Heart left ventricle (tissue), 16 donors: ENCODE data around the gene ERAS. TPM values are rescaled to one million over a fixed set of nuclear protein-coding genes. Genes with fewer than 3 reads are reported as not detected.

Experiments used
- ATAC-seq, 4 donors: fragments of 200-7000 bp; cut with Tn5 transposase; one replicate each; pipeline ENCODE4 v1.9.1; 2020 to 2022; ENCODE audit warnings: moderate library complexity in 4 of 4, mild to moderate bottlenecking in 3 of 4, moderate number of reproducible peaks in 1 of 4
- DNase-seq, 5 donors: peaks; one replicate each; pipeline ENCODE4 v3.0.0-alpha.2; 2020
- H3K27ac ChIP-seq, 12 donors: fragments of 200-600 bp; sonication (generic) in 4 of 12; one replicate each; pipeline versions ENCODE4 v1.5.0 to v1.8.0; 2016 to 2022; ENCODE audit warnings: mild to moderate bottlenecking in 2 of 12
- H3K27me3 ChIP-seq, 9 donors: fragments of 200-600 bp; sonication (generic) in 2 of 9; one replicate each; pipeline versions ENCODE4 v1.5.1 to v1.8.0; 2016 to 2022; ENCODE audit warnings: mild to moderate bottlenecking in 3 of 9
- H3K36me3 ChIP-seq, 9 donors: fragments of 200-600 bp; sonication (generic) in 2 of 9; one replicate each; pipeline versions ENCODE4 v1.5.0 to v1.8.0; 2018 to 2022; ENCODE audit warnings: mild to moderate bottlenecking in 2 of 9
- H3K4me1 ChIP-seq, 12 donors: fragments of 200-600 bp; sonication (generic) in 4 of 12; one replicate each; pipeline versions ENCODE4 v1.5.0 to v1.8.0; 2016 to 2022; ENCODE audit warnings: mild to moderate bottlenecking in 3 of 12
- H3K4me3 ChIP-seq, 12 donors: fragments of 200-600 bp; sonication (generic) in 4 of 12; one replicate each; pipeline versions ENCODE4 v1.5.0 to v1.8.0; 2017 to 2022; ENCODE audit warnings: mild to moderate bottlenecking in 9 of 12, moderate library complexity in 4 of 12
- H3K9me3 ChIP-seq, 12 donors: fragments of 200-600 bp; sonication (generic) in 4 of 12; one replicate each; pipeline versions ENCODE4 v1.5.0 to v1.8.0; 2016 to 2022; ENCODE audit warnings: mild to moderate bottlenecking in 1 of 12
- POLR2A ChIP-seq, 2 donors: fragments of 450-650 bp; IDR thresholded peaks; one replicate each; pipeline ENCODE4 v1.6.1; 2017; ENCODE audit warnings: antibody characterized with exemption in 2 of 2, mild to moderate bottlenecking in 2 of 2, moderate library complexity in 2 of 2
- WGBS, 4 donors: extraction: QIAGEN DNeasy Blood & Tissue Kit in 2 of 4; methylation state at CpG; one replicate each; pipeline versions ENCODE4 v1.1.5 to v1.1.7; 2013 to 2018; 5-methylcytosine and 5-hydroxymethylcytosine counted together
- intact Hi-C, 10 donors: fragments of 100-400 bp; cut with DNase I; formaldehyde crosslinking; loops; one replicate each; pipeline versions ENCODE4 v1.11.1 to v1.14.2; 2022
- polyA plus RNA-seq, 2 donors: library from polyadenylated mRNA; stranded (reverse); fragments of 200-250 nt; gene quantifications; one replicate each; pipeline ENCODE4 v1.2.3, GENCODE V29; 2013
- total RNA-seq, 9 donors: library from RNA; depleted of rRNA in 2 of 9; stranded (reverse); fragments of >200 nt in 2 of 9; fragmentation: NEBNext Ultra II Directional in 3 of 9; extraction: Animal tissue kit (Norgen Biotek cat#: 25700) in 3 of 9; gene quantifications; one replicate each; pipeline versions ENCODE4 v1.1.0 to v1.2.4, GENCODE V29; 2016 to 2023
- TF ChIP-seq, protein P1 (sequence below), 12 donors: fragments of 200-600 bp; sonication (generic) in 4 of 12; IDR thresholded peaks; one replicate each; pipeline versions ENCODE4 v1.5.0 to v1.8.0; 2018 to 2022; ENCODE audit warnings: antibody characterized with exemption in 12 of 12, mild to moderate bottlenecking in 5 of 12
- donor health status: ischemic (EF 13 %, LVEDD 7.1; RV severe dilation, severe dysfunction).
- donor health status: healthy with polysubstance abuse.
- donor health status: DM: no; HTN: yes; CAD: no.
- donor health status: DM: no; HTN: no; CAD: no.
- donor health status: ischemic (EF 25% LVEDD 6.9; RV normal size, moderate dysfunction).
- donor health status: ischemic (EF 25% LVEDD 5.7; RV mildly dilated, moderate dysfunction).
- donor health status: healthy.
- donor health status: DM: yes; HTN: yes; CAD: no.
- donor health status: ischemic (EF 35%, LVEDD 5.7; RV mildly dilated, moderate dysfunction).
- donor health status: nonischemic (EF 11% LVEDD 7.7; RV severe dilation, severe dysfunction).
- donor health status: DM: yes; HTN: yes; CAD: no.
- donor health status: PGD.
- donor health status: ischemic (EF 29% LVEDD 5.4; RV normal size, mild dysfunction).
- donor health status: nonischemic (EF 23%, LVEDD 6.1; RV moderate dilation, normal function).

Gene ERAS
- total and polyA plus RNA-seq, 11 donors, result not detected

GRCh38 chrX:48801280-48802088, 24.8 kb upstream of the ERAS start, which contains the start of gene HDAC6:
HDAC6 (plus strand) TSS chrX:48802067; CDS start chrX:48802693, 626 bp downstream.
- TF ChIP-seq, protein P1, sequence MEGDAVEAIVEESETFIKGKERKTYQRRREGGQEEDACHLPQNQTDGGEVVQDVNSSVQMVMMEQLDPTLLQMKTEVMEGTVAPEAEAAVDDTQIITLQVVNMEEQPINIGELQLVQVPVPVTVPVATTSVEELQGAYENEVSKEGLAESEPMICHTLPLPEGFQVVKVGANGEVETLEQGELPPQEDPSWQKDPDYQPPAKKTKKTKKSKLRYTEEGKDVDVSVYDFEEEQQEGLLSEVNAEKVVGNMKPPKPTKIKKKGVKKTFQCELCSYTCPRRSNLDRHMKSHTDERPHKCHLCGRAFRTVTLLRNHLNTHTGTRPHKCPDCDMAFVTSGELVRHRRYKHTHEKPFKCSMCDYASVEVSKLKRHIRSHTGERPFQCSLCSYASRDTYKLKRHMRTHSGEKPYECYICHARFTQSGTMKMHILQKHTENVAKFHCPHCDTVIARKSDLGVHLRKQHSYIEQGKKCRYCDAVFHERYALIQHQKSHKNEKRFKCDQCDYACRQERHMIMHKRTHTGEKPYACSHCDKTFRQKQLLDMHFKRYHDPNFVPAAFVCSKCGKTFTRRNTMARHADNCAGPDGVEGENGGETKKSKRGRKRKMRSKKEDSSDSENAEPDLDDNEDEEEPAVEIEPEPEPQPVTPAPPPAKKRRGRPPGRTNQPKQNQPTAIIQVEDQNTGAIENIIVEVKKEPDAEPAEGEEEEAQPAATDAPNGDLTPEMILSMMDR (IDR thresholded peaks at IDR 0.05), result no peak
- peak in 1 of 2 donors; percentile 48 for TF ChIP-seq POLR2A (IDR thresholded peaks at IDR 0.05)
- WGBS, 4 donors, result 0 to 61% (median 20%) methylated on average over 70 to 89 of the region's 89 CpGs
- DNase-seq (peak; percentile 96 to 98 (median 97)), ATAC-seq (peak; percentile 94 to 96 (median 96))
- H3K27ac ChIP-seq, result peak within 1 kb of the TSS; percentile 93 to 99 (median 96)
- H3K27me3 ChIP-seq, result no peaks in the 10 kb centered on the region
- no peaks in the 10 kb centered on the region for H3K9me3 ChIP-seq
- H3K4me3 ChIP-seq, result peak within 1 kb of the TSS; percentile 43 to 96 (median 67)
- H3K36me3 ChIP-seq, result peaks cover 0 to 26% (median 4%) of the 10 kb centered on the region in 9 donors
- intact Hi-C loops, result loop anchor here in 9 of 10 donors (1.0 to 10.0 kb wide), 13 partner anchors 64 to 264 kb away; partner anchors contain the start of genes SUV39H1 (in 5 of the 9), PQBP1 (in 3 of the 9), TIMM17B (in 3 of the 9) and PIM2 (in 1 of the 9)
- peaks cover 0 to 12% (median 3%) of the 10 kb centered on the region in 12 donors for H3K4me1 ChIP-seq

DNA sequence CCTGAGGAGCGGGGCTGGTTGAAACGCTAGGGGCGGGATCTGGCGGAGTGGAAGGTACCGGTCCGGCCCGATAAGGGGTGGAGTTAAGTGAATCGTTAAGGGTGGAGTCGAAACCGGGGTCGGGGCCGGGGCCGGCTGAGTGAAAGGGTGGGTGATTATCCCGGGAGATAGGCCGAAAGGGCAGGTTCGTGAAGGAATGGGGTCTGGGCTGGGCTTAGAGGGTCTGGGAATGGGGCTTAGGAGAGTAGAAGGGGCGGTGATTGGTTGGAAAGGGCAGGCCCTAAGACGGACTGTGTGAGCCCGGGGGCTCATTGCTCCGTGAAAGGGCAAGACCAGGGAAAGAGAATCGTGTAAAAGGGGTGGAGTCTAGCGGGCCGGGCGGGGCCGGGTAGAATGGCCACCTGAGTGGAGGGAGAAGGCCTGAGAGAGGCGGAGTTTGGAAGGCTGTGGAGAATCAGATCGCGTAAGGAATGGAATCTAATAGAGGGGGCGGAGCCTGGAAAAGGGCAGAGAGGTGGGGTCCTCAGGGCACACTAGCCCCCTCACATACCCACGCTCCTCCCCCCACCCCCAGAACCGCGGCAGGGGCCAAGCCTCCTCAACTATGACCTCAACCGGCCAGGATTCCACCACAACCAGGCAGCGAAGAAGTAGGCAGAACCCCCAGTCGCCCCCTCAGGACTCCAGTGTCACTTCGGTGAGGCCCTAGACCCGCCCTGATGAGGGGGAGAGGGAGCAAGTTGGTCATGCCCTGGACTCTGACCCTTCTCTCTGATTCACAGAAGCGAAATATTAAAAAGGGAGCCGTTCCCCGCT, 24.0 kb upstream of the ERAS start:
- H3K9me3 ChIP-seq, result no peaks in the 10 kb centered on the region
- TF ChIP-seq, protein P1 (IDR thresholded peaks at IDR 0.05), result peak in 2 of 12 donors; percentile 10 to 12
- peak in 1 of 2 donors; percentile 61 for TF ChIP-seq POLR2A (IDR thresholded peaks at IDR 0.05)
- DNase-seq (peak; percentile 73 to 87 (median 85)), ATAC-seq (peak; percentile 47 to 74 (median 67))
- intact Hi-C loops, result loop anchor here in 9 of 10 donors (1.0 to 10.0 kb wide), 11 partner anchors 65 to 265 kb away; partner anchors contain the start of genes SUV39H1 (in 5 of the 9), PQBP1 (in 3 of the 9), TIMM17B (in 3 of the 9) and PIM2 (in 1 of the 9)
- H3K27me3 ChIP-seq, result no peaks in the 10 kb centered on the region
- H3K27ac ChIP-seq, result peak overlapping the region; percentile 90 to 99 (median 93)
- H3K4me3 ChIP-seq, result peak overlapping the region in 11 of 12 donors; percentile 33 to 93 (median 66)
- peaks cover 0 to 12% (median 3%) of the 10 kb centered on the region in 12 donors for H3K4me1 ChIP-seq
- WGBS, 4 donors, result 5 to 46% (median 24%) methylated on average over 39 to 40 of the region's 40 CpGs
- peaks cover 0 to 27% (median 4%) of the 10 kb centered on the region in 9 donors for H3K36me3 ChIP-seq

GRCh38 chrX:48802905-48803200, 23.5 kb upstream of the ERAS start:
- TF ChIP-seq, protein P1 (IDR thresholded peaks at IDR 0.05), result no peak
- TF ChIP-seq POLR2A (IDR thresholded peaks at IDR 0.05), result no peak
- H3K4me3 ChIP-seq, result peak overlapping the region in 10 of 12 donors; percentile 33 to 93 (median 66)
- 43 to 68% (median 54%) methylated on average over 4 of the region's 4 CpGs for WGBS, 4 donors
- peaks cover 0 to 12% (median 3%) of the 10 kb centered on the region in 12 donors for H3K4me1 ChIP-seq
- H3K27me3 ChIP-seq, result no peaks in the 10 kb centered on the region
- H3K27ac ChIP-seq, result peak overlapping the region in 10 of 12 donors; percentile 91 to 99 (median 93)
- peaks cover 0 to 27% (median 4%) of the 10 kb centered on the region in 9 donors for H3K36me3 ChIP-seq
- ATAC-seq, result no peak
- no peaks in the 10 kb centered on the region for H3K9me3 ChIP-seq
- intact Hi-C loops, result loop anchor here in 9 of 10 donors (1.0 to 10.0 kb wide), 11 partner anchors 66 to 266 kb away; partner anchors contain the start of genes SUV39H1 (in 5 of the 9), PQBP1 (in 3 of the 9), TIMM17B (in 3 of the 9) and PIM2 (in 1 of the 9)
- DNase-seq, result no peak
